GM18909 (cell line): Measurements from ENCODE around the gene TRA2B.

Experiments used
- ATAC-seq: cut with Tn5 transposase; IDR thresholded peaks from one replicate; pipeline ENCODE4 v1.9.1; 2021; ENCODE audit warnings: mild to moderate bottlenecking; ENCODE audit not compliant: unreplicated experiment, poor library complexity

The TRA2B gene

DNA sequence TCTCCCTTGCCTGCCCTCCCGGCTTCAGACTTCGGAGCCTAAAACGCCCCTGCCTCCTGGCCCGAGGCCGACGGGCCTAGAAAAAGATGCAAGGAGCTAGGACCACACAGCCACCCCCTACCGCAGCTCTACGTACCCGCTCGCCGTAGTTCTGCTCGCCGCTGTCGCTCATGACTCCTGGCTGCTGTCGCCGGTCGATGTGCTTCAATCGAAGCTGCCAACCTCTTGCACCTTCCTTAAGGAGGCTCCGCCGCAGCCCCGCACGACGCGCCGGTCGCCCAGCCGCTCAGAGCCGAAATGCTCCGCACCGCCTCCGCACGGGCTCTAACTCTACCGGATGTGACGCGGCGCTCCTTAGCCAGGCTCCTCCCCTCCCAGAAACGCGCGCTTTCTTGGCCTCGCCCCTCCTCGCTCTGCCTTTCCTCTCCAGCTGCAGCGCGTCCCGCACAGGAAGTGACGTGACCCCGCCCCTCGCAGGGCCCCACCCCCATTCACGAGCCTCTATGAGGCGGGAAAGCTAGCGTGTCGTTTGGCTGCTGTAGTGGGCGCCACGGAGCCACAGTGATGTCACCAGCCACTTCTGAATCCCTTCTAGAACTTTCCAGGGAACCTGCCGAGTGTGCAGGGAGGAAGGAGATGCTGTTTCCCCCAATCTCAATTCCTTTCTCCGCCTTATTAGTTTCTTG, at the start of gene TRA2B:
TSS of gene TRA2B (minus strand) at position 326 of the 686 bp plus-strand sequence. CDS start at position 172, 154 bp downstream.
- ATAC-seq, result peak; percentile 93

DNA sequence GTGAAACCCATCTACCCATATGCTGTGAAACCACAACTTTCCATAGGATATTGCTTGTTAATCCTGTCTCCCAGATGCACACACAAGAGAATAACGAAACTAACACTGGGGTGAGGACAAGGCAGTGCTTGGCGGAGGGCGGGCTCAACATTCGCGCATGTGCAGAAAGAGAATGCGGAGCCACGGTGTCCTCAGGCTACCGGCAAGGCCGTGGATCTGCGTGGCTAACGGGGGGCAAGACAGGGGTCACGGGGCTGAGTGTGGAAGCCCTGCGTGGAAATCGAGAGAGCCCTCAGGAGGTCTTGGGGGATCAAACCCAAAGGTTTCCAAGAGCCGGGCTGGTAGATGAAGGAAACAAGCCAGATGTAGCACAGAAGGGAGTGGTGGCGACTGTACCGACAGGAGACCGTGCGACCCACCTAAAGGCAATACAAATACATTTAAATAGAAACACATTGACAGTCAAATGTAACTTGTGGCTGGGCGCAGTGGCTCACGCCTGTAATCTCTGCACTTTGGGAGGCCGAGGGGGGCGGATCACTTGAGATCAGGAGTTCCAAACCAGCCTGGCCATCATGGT, 48.5 kb upstream of the TRA2B start:
- ATAC-seq, result no peak

DNA sequence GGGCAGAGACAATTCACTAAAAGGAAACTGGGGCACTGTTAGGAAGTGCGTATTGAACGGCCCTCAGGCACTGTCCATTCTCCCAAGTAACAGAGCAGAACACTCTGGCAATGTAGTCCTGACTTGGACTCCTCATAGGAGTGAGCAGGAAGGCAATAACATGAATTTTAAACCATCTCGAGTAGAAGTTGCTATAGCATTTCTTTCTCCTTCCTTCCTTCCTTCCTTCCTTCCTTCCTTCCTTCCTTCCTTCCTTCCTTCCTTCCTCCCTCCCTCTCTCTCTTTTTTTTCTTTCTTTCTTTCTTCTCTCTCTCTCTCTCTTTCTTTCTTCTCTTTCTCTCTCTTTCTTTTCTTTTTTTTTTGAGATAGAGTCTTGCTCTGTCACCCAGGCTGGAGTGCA, 46.4 kb upstream of the TRA2B start:
- ATAC-seq, result no peak

DNA sequence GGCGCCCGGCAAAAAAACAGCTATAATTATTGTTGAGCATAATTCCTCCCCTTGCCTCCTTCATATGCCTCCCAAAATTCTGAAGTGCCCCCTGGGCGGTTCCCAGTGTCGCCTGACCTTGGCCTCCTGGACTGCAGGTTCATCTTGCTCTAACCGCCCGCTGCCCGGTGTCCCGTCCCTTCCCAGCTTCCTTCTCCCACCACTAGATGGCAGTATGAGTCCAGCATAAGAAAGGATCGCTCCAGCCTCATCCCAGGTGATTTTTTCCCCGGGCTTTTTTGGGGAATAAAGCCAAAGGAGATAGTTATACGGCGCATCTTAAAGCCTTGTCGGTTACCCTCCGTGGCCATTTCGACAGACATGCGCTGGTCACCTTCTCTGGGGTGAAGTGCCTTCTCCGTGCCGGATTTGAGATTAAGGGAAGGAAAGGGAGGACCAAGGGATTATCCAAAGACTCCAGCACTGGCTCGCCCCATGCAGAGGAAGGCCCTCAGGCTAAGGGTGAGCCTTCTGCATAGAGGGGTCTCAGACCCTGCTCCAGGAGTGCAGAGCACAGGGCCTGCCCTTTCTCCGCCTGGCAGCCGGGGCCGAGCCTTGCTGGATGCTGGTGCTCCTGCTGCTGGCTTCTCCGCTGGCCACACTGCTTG, 45.8 kb upstream of the TRA2B start:
- no peak for ATAC-seq

DNA sequence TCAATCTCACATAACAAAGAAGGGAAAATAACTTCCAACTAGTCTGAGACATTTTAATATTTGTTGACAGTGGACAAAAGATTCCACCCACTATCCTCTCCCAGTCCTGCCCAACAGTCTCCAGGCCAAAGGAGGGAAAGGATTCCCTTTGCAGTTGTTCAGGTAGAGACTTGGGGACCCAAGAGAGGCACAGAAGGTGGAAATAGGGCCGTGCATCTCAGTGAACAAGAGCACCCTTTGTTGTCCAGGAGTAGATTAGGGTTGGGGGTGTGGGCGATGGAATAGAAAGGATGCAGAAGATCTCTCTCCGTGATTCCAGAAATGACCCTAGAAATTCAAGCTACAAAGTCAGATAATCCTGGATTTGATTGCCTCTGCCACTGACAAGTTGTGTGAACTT, 44.8 kb upstream of the TRA2B start:
- ATAC-seq, result no peak

DNA sequence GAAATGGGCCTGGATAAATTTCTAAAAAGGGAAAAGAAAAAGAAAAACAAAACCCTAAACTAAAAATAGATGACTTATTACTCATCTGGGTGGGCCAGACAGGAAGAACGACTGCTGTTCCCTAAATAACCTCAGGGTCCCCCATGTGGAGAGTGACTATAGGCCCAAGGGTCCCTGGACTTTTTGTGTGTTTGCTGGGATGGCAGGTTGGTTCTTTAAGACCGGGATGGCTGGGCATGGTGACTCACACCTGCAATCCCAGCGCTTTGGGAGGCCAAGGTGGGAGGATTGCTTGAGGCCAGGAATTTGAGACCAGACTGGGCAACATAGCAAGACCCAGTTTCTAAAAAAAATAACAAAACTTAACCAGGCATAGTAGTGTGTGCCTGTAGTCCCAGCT, 43.8 kb upstream of the TRA2B start:
- ATAC-seq, result no peak

DNA sequence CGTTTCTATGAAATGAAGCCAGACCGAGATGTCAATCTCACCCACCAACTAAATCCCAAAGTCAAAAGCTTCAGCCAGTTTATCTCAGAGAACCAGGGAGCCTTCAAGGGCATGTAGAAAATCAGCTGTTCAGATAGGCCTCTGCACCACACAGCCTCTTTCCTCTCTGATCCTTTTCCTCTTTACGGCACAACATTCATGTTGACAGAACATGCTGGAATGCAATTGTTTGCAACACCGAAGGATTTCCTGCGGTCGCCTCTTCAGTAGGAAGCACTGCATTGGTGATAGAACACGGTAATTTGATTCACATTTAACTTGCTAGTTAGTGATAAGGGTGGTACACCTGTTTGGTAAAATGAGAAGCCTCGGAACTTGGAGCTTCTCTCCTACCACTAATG, 41.9 kb upstream of the TRA2B start:
- no peak for ATAC-seq

DNA sequence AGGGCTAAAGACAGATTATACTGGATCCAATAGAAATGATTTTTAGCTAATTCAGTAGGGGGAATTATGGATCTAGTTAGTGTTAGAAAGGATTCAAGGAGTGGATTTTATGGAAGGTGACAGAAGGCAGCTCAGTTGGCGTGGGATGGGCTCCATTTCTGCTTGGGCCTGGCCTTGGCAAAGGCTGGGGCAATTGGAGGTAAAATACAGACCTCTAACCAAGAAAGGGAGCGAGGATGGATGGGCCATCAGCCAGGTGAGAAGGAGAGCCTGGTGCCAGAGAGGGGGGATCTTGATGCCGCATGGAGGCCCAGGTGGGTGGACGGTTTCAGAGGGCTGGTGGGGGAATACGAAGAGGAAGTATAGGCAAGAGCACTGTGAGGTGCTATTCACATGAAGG, 40.7 kb upstream of the TRA2B start:
- no peak for ATAC-seq

DNA sequence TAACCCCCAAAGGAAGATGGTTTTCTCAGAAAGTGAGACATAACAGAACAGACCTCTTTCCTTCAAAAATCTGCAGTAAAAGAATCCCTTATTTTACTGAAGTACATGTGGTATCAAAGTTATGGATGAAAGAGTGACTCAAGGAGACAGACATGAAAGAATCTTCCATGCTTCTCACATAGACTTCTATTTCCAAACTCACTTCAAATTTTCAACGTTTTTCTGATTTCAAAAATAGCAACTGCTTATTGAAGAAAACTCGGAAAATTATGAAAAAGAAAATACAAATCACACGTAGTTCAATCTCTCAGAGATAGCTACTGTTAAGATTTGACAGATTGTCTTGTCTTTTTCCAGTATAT, 39.8 kb upstream of the TRA2B start:
- ATAC-seq, result no peak

DNA sequence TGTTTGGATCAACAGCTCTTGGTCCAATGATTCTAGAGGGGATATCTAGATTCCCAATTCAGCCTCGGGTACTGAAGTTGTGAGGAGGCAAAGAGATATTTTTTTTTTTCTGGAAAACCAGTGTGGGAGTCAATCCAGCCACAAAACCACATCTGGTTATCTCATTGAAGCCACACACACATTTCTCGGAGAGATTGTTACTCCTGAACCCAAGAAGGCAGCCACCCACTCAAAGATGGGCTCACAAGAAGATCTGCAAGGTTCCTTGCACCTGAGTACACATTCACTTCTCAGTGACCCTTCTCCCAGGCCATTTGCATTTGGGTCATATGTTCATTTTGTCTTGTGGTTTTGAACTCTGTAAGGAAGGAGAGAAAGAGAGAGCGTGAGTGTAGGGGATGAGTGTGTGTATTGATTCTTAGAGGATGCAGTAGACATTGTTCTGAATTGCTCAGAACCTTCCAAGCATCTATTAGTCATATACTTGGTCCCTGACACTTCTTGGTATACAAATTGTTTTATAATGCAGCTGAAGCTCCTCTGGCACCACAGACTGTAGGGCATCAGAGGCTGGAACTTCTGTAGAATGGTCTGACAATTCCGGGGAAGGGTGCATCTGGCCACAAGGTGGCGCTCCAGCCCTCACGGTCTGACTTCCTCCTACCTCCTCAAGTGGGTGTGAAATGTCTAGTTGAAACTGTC, 39.3 kb upstream of the TRA2B start:
- ATAC-seq, result peak; percentile 79

DNA sequence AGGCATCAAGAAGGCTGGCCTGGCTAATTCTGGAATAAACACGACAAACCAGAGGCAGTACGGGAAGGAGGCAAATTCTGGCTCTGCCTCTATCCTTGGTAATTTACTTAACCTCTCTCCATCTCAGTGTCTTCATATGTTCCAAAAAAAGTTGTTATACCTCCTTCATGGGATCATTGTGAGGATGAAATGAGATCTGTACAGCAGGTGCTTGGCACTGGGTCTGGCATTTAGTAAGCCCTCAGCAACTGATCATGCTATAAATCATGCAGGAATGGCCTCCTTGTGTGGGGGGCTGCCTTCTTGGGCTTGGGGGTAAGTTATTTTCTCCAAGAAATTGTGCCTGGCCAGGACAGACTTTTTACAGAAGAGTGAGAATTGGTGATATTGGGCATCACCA, 38.3 kb upstream of the TRA2B start:
- ATAC-seq, result no peak

DNA sequence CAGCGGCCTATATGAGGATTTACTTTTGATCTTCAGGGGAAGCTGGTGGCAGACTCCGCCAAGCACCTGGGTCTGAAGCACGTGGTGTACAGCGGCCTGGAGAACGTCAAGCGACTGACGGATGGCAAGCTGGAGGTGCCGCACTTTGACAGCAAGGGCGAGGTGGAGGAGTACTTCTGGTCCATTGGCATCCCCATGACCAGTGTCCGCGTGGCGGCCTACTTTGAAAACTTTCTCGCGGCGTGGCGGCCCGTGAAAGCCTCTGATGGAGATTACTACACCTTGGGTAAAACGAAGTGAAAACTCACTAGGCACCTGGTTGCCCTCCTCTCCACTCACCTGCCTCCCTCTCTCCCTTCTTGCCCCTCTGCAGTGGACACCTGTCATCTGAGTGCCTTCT, 33.8 kb upstream of the TRA2B start:
- ATAC-seq, result no peak

DNA sequence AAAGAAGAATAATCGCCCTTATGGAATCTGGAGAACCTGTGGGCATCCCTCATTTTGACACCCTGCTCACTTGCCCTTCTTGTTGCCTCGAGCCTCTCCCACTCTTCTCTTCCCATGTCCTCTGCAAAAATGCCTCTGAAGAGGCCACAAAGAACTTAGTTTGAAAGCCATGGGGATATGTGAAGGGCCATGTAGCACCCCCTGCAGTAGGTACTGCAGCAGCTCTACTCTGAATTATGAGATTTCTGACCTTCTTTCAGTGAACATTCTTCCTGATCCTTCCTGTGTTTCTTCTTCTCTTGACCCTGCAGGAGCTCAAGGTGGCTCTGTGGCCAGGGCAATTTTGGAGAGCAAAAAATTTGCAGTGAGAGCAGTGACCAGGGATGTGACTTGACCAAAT, 30.4 kb upstream of the TRA2B start:
- no peak for ATAC-seq

DNA sequence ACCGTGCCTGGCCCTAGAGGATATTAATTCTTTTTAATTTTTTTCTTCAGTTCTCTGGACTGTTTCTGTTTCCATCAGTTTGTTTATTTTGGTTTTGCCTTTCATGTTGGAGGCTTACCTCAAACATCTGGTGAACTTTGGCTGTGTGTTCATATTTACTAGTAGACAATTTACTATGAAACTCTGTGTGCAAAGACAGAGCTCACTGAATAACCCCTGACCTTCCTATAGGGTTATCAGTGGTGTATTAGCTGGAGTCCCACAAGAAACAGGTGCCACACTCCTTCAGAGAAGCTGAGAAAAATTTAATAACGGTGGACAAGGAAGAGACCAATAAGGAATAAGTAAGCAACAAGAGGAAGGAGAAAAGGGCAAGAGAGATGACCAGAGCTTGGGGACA, 28.8 kb upstream of the TRA2B start:
- ATAC-seq, result no peak

DNA sequence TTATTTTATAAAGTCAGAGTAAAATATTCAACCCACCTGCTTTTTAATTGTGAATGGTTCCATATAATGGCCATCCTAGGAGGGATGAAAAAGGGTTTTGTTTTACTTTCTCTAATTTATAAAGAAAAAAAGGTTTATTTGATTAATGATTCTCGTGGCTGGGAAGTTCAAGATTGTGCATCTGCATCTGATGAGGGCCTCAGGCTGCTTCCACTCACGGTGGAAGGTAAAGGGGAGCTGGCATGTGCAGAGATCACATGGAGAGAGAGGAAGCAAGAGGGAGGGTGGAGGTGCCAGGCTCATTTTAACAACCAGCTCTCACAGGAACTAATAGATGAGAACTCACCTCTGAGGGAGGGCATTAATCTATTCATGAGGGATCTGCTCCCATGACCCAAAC, 27.7 kb upstream of the TRA2B start:
- ATAC-seq, result no peak

DNA sequence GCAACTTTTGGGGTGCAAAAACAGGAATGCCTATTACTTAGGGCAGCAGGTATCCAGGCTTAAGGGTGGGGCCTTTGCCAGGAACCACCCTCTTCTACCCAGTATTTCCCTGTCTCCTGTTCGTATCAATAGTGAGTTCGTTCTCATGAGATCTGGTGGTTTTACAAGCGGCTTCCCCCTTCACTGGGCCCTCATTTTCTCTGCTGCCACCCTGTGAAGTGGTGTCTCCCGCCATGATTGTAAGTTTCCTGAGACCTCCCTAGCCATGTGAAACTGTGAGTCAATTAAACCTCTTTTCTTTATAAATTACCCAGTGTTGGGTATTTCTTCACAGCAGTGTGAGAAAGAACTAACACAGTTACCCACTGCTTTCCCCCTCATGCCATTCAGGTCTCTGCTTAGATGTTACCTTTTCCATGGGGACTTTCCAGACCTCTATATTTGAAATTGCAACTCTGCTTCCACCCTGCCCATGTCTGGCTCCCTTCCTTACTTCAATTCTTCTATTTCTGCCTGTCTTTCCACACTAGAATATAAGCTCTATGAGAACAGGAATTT, 23.9 kb upstream of the TRA2B start:
- no peak for ATAC-seq

DNA sequence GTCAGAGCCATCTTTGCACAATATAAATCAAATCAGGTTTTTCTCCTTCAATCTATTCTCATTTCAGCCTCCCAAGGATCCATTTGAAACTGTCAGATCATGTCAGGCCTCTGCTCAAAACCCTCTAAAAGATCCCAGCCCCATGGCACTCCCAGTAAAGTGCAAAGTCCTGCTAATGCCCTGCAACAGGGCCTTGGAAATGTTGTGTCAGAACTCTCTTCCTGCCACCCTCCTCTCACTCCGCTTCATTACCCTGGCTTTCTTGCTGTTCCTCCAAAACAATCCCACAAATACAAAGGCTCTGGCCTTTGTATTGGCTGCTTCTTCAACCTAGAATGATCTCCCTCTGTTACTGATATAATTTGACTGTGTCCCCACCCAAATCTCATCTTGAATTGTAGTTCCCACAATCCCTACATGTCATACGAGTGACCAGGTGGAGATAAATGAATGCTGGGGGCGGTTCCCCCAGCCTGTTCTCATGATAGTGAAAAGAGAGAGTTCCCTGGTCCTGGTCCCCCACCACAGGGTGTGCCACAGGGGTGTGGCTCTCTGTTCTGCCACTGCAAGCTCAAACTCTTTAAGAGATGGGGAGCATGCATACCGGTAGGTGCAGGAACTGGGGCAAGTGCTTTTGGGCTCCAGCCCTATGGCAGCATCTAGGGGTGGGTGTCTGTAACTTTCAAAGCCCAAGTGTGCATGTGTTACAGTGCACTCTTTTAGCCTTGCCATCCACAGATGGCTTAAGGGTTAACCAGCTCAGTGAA, 22.9 kb upstream of the TRA2B start:
- ATAC-seq, result no peak

DNA sequence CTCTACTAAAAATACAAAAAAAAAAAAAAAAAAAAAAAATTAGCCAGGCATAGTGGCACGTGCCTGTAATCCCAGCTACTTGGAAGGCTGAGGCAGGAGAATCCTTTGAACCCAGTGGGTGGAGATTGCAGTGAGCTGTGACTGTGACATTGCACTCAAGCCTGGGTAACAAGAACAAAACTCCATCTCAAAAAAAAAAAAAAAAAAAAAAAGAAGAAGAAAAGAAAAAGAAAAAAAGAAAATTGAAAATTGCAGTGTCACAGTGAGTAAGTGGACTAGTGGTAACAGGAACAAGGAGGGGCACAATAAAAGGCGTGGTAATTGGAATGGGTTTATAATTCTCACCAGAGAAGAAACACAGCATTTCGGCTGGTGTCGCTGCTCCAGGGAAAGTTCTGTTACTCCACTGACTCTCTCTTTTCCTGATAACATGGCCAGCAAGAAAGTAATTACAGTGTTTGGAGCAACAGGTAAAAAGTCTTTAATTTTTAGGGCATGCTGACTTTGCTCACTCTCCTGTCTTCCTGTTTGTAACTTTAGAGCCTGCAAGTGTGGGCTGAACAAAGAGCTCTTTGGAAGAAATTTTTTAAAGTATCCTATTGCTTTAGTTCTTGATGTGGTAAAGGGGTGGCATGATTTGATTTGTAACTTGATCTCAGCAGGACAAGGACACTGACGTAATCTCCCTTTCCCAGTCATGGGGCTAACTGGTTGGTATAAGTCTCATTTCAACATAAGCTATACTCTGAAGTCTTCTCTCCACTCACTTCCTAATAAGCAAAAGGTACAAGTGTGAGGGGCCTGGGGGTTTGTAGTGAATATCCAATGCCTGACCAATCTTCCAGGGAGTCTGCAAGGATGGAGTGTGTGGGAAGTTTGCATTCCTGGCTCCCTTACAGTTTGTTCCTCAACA, 22.1 kb upstream of the TRA2B start:
- no peak for ATAC-seq

DNA sequence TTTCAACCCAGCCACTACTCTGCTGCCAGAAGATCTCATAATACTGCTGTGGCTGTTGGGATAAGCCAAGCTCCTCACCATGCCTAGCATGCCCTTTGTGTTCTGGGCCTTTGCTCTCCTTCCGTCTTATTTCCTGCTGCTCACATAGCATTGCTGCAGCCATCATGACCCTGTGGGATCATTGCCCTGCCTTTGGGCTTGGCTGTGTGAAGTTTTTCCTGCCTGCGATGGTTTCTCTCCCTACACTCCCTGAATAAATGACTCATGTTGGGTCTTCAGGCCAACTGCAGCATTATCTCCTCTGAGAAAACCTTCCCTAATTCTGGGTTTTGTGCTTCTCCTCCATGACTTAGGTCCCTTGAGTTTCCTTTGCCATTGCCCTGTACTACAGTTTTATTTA, 20.8 kb upstream of the TRA2B start:
- no peak for ATAC-seq
